GM06990 (cell line): ENCODE measurements around the gene GALC.

Experiments
- DNase-seq: peaks from one replicate; pipeline ENCODE4 v3.0.0-alpha.2; 2011; ENCODE audit not compliant: insufficient read length; ENCODE audit errors: extremely low read depth
- H3K27me3 ChIP-seq: replicated peaks from 2 replicates; pipeline ENCODE4 v1.6.0; 2011; ENCODE audit warnings: low read length; ENCODE audit not compliant: control insufficient read depth, insufficient read depth
- H3K36me3 ChIP-seq: 2 replicates; pipeline ENCODE4 v1.5.1; 2011; ENCODE audit warnings: low read length; ENCODE audit not compliant: control insufficient read depth, insufficient read depth
- H3K4me3 ChIP-seq: replicated peaks from 2 replicates; pipeline ENCODE4 v1.5.1; 2011; ENCODE audit warnings: low read depth, mild to moderate bottlenecking, control low read depth, low read length
- CTCF ChIP-seq: IDR thresholded peaks from 2 replicates; pipeline ENCODE4 v1.5.1; 2011; ENCODE audit warnings: low read length, control low read depth, mild to moderate bottlenecking, inconsistent platforms; ENCODE audit not compliant: insufficient read depth, poor library complexity, severe bottlenecking

GALC gene

GRCh38 chr14:88012495-88012894, 19.5 kb upstream of the GALC start:
- no peak for TF ChIP-seq CTCF
- Histone ChIP-seq H3K36me3 (no peaks in the 10 kb centered on the region; the same call in 1 of the 2 replicates), H3K4me3 (no peak overlapping the region), H3K27me3 (no peaks in the 10 kb centered on the region)
- DNase-seq, result no peak

GRCh38 chr14:88010331-88010730, 17.3 kb upstream of the GALC start:
- Histone ChIP-seq H3K27me3 (no peaks in the 10 kb centered on the region), H3K4me3 (no peak overlapping the region), H3K36me3 (no peaks in the 10 kb centered on the region; the same call in 1 of the 2 replicates)
- TF ChIP-seq CTCF, result no peak
- DNase-seq, result no peak

- no peaks in the 10 kb centered on the region for H3K27me3 ChIP-seq
- no peak for TF ChIP-seq CTCF
- no peaks in the 10 kb centered on the region; the same call in 1 of the 2 replicates for H3K36me3 ChIP-seq
- DNase-seq, result no peak
- H3K4me3 ChIP-seq, result no peak overlapping the region
These were observed 16.5 kb upstream of the GALC start for GRCh38 chr14:88009486-88009885.

GRCh38 chr14:88008039-88008742, 15.2 kb upstream of the GALC start:
- no peak for TF ChIP-seq CTCF
- H3K4me3 ChIP-seq, result no peak overlapping the region
- DNase-seq, result no peak
- H3K27me3 ChIP-seq, result no peaks in the 10 kb centered on the region
- no peaks in the 10 kb centered on the region; the same call in 1 of the 2 replicates for H3K36me3 ChIP-seq

- no peak for TF ChIP-seq CTCF
- H3K36me3 ChIP-seq, result no peaks in the 10 kb centered on the region; the same call in 1 of the 2 replicates
- H3K4me3 ChIP-seq, result no peak overlapping the region
- DNase-seq, result no peak
- no peaks in the 10 kb centered on the region for H3K27me3 ChIP-seq
These were observed 14.6 kb upstream of the GALC start for GRCh38 chr14:88007608-88008007.
